ENCODE results near the gene GSTO1. TPM values are rescaled to one million over a fixed set of nuclear protein-coding genes. Genes with fewer than 3 reads are reported as not detected.
A peak's percentile ranks its signal among the peaks of the same experiment; 100 is the strongest.

Gene GSTO1
- total RNA-seq, 4 donors from 2014 or later: 43.8 to 115 (median 78.0) TPM

- H3K36me3 ChIP-seq: peaks cover 35 to 69% (median 37%) of the 10 kb centered on the region in 3 donors
- 89 to 93% methylated on average over 5 to 8 of the region's 43 CpGs for WGBS, 2 donors
- no peaks in the 10 kb centered on the region for H3K9me3 ChIP-seq
- H3K27ac ChIP-seq: no peak overlapping the region
- no peak overlapping the region for H3K4me3 ChIP-seq
- peaks cover 39 to 79% (median 48%) of the 10 kb centered on the region in 3 donors for H3K4me1 ChIP-seq
- no peaks in the 10 kb centered on the region for H3K27me3 ChIP-seq
- no peak for DNase-seq
- TF ChIP-seq CTCF (IDR thresholded peaks at IDR 0.05) (no peak), POLR2A (IDR thresholded peaks at IDR 0.05) (no peak)
- intact Hi-C loops (cut with DNase I): no loop called here
These were observed 60.1 kb downstream of the GSTO1 start for GRCh38 chr10:104314591-104315485.

GRCh38 chr10:104315486-104315921, 60.8 kb downstream of the GSTO1 start:
- H3K4me1 ChIP-seq: peaks cover 46 to 79% (median 50%) of the 10 kb centered on the region in 3 donors
- 95 to 97% methylated on average over 8 to 16 of the region's 22 CpGs for WGBS, 2 donors
- no peak for DNase-seq

GRCh38 chr10:104316321-104317099, 61.8 kb downstream of the GSTO1 start:
- no peak for DNase-seq
- Histone ChIP-seq H3K27me3 (no peaks in the 10 kb centered on the region), H3K4me1 (peaks cover 56 to 79% (median 57%) of the 10 kb centered on the region in 3 donors), H3K9me3 (no peaks in the 10 kb centered on the region), H3K27ac (peak overlapping the region; percentile 91 to 99 (median 96)), H3K36me3 (peaks cover 35 to 53% (median 37%) of the 10 kb centered on the region in 3 donors), H3K4me3 (no peak overlapping the region)
- no peak for TF ChIP-seq CTCF (IDR thresholded peaks at IDR 0.05)
- TF ChIP-seq POLR2A (IDR thresholded peaks at IDR 0.05): no peak
- WGBS, 2 donors: 80 to 81% methylated on average over 4 to 8 of the region's 9 CpGs
- intact Hi-C loops (cut with DNase I): no loop called here

More at GRCh38 chr10:104315486-104315921, 60.8 kb downstream of the GSTO1 start:
- no peaks in the 10 kb centered on the region for H3K9me3 ChIP-seq
- peaks cover 35 to 63% (median 37%) of the 10 kb centered on the region in 3 donors for H3K36me3 ChIP-seq
- H3K27me3 ChIP-seq: no peaks in the 10 kb centered on the region
- TF ChIP-seq CTCF (IDR thresholded peaks at IDR 0.05) (no peak), POLR2A (IDR thresholded peaks at IDR 0.05) (no peak)
- no peak overlapping the region for H3K4me3 ChIP-seq
- peak overlapping the region in 1 of 4 donors; percentile 91 for H3K27ac ChIP-seq
- intact Hi-C loops (cut with DNase I): no loop called here

Small RNAs within 50 kb of the gene (small RNA-seq; reads per million reads assigned to genes)
- gene MIR4482: 0 to 0.30 (median 0.12) reads per million in 4 donors
- 0 reads per million in 4 donors for gene MIR609

Other genes with a start within 250 kb of the GSTO1 start
- gene COL17A1, start 169.0 kb upstream of the GSTO1 start, total RNA-seq: 100 to 1,000 TPM; 150 to 202 (median 191) TPM
- gene SFR1, start 132.7 kb upstream of the GSTO1 start, total RNA-seq: 1 to 10 TPM; 2.7 to 9.3 (median 6.3) TPM
- gene CFAP43, start 22.5 kb upstream of the GSTO1 start, total RNA-seq: under 1 TPM in 2 of 4 donors, not detected in 2; 0.19 to 0.38 TPM
- gene GSTO2, start 14.3 kb downstream of the GSTO1 start, total RNA-seq: 10 to 100 TPM in 2 of 4 donors, 1 to 10 TPM in 2; 6.1 to 20.6 (median 13.8) TPM
- 10 to 100 TPM; 37.6 to 61.6 (median 38.4) TPM for gene ITPRIP, start 83.6 kb downstream of the GSTO1 start, total RNA-seq
- gene CFAP58, start 98.9 kb downstream of the GSTO1 start, total RNA-seq: under 1 TPM in 3 of 4 donors, not detected in 1; 0.13 to 0.41 (median 0.19) TPM

Measured in esophagus squamous epithelium (tissue), 5 donors.